HG03025 (cell line): Measurements from ENCODE around the gene NFIA.
"Not testable (repeated sequence)": the region's sequence is repeated elsewhere in the genome, so short reads cannot be mapped to it uniquely, and the experiment has no call there.

Experiments
- ATAC-seq: cut with Tn5 transposase; IDR thresholded peaks from one replicate; pipeline ENCODE4 v1.9.1; 2021; ENCODE audit warnings: mild to moderate bottlenecking, moderate library complexity; ENCODE audit not compliant: unreplicated experiment, low FRiP score

Gene NFIA

GRCh38 chr1:61260171-61260570, 177.8 kb downstream of the NFIA start:
- no peak for ATAC-seq

GRCh38 chr1:61261595-61261994, 179.2 kb downstream of the NFIA start:
- ATAC-seq: no peak

DNA sequence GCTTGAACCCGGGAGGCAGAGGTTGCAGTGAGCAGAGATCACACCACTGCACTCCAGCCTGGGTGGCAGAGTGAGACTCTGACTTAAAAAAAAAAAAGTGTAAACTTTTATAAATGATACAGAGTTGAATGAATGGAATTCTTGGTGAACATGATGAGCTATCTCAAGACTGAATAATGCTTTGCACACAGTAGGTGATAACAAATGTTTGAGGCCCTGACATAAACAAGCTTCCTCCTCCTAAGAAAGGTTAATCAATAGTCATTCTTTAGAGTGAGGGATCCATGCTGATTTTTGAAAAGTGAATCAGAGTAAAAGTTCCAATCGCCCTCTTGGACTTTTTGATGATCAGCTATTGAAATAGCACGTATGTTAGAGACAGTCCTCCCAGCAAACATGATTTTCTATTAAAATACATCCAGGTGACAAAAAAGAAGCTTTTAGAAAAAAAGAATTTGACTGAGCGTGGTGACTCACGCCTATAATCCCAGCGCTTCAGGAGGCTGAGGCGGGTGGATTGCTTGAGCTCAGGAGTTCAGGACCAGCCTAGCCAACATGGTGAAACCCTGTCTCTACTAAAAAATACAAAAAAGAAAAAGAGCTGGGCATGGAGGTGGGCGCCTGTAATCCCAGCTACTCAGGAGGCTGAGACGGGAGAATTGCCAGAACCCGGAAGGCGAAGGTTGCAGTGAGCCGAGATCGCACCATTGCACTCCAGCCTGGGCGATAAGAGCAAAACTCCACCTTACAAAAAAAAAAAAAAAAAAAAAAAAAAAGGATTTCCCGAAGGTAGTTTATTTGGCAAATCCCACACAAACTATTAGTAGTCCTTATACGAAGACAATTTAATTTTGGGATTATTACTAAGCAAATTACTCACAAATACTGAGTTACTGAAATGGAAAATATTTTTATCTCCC, 181.8 kb downstream of the NFIA start:
- ATAC-seq: no peak

DNA sequence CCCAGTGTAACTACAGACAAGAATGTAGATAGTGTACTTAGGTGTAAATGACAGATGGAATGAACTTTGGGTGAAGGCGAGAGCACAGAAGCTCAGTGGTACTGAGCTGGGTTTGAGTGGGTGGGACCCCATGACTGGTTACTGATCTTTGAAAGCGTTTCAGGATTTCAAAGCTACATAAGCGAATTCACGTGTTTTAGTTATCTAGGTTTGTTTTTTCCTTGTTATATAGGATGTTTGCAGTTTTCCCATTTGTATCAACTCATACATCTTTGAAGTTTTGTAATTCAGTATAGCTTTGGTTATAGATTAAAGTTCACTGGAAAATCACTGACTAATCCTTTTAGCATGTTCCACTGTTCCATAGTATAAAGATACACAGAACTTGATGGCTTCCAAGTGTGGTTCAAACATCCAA, 182.5 kb downstream of the NFIA start:
- no peak for ATAC-seq

GRCh38 chr1:61265665-61266064, 183.3 kb downstream of the NFIA start:
- ATAC-seq: no peak

- ATAC-seq: no peak
These were observed 184.4 kb downstream of the NFIA start for GRCh38 chr1:61266738-61267137.

GRCh38 chr1:61268546-61269240, 186.3 kb downstream of the NFIA start:
- ATAC-seq: no peak

DNA sequence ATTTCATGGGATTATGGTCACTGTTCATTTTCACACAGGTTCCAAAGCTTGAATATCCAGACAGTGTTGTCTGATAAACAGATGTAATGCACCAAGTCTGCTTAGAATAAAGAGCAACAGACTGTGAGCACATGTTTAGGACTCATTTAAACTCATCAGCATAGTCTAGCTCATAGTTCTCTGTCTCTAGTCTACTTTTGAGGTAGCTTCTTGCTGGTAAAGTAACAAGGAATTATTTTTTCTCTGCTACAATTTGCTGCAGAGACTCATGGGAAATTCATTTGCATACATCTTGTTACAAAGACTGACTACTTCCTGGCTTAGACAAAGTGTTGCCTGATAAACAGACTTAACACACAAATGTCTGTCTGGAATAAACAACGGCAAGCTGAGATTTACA, 187.2 kb downstream of the NFIA start:
- ATAC-seq: no peak

GRCh38 chr1:61270107-61270506, 187.7 kb downstream of the NFIA start:
- ATAC-seq: no peak

DNA sequence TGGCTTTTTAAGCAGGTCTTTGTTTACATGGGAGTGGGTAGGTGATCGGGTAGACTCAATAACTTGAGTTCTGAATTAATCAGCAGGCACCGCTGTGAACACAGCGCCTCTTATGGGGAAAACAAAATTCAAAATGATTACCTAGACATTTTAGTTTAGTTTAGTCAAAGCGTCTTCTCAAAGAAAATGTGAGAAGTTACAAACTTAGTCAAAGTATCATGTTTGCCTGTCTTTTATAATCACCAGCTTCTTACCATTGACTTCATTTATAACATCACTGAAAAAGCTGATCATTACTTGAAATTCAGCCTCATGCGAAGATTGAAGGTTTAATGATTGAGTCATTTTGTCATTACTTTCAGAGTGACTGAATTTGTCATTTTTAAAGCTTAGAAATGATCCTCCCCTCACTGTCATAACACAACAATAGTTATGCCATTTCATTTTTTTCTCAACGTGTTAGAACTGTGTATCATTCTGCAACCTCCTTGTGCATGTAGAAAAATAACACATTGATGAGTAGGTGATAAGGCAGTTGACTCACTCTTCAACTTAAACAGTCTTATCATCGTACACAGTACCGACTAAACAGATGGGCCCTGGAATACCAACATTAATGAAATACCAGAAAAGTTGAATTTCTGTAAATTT, 188.5 kb downstream of the NFIA start:
- ATAC-seq: no peak

DNA sequence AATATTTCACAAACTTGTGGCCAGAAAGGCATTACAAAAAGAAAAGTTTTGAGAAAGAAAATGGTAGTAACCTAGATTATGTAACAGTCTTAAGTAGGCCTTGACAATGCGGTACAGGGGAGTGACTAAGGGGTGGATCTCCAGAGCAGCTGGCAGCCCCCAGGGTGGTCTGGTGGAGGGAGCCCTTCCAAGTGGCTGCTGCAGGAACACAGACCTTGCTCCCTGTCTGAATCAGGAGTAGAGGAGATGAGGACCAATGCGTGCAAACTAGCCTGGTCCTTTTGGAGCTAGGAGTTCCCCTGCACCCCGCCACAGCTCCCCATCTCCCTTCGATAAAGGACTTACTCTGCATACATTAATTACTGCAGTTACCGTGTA, 189.0 kb downstream of the NFIA start:
- no peak for ATAC-seq

GRCh38 chr1:61273167-61273705, 190.9 kb downstream of the NFIA start:
- no peak for ATAC-seq

DNA sequence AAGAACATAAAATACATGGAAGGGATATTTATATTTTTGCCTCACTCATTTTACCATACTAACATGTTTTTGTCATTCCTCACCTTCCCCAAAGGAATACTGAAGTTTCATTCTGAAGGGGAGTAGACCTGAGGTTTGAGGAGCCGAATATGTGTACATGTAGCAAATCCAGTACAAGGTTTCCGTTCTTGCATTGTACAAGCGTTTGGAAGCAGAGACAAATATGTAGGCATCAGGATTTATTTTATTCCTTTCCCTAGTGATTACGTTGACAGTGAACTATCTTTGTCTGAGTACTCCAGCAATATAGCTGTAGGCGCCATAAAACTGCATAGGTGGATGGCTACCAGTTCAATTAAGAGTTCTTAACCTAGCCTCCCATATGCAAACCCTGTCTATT, 191.5 kb downstream of the NFIA start:
- no peak for ATAC-seq

DNA sequence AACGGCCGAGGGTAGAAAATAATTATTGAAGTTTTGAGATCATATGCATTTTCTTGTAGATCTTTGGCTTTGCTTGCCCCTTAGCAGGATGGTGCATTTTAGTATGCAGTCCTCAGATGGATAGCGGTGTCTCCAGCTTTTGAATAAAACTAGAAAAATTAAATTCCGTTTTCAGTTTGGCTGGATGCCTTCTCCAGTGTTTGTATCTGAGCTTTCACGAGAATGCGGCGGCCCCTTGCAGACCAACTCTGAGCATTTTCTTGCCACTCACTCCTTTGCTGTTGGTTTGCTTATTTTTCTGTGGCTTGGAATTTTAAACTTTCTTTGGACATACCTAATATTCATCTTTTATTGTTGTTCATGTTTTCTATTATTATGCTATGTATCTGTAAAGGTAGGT, 192.6 kb downstream of the NFIA start:
- ATAC-seq: no peak

- ATAC-seq: no peak
These were observed 193.9 kb downstream of the NFIA start for GRCh38 chr1:61276246-61276645.

GRCh38 chr1:61277121-61277690, 194.8 kb downstream of the NFIA start:
- ATAC-seq: no peak

- not testable (repeated sequence) for ATAC-seq
These were observed 196.1 kb downstream of the NFIA start for GRCh38 chr1:61278503-61278902.

DNA sequence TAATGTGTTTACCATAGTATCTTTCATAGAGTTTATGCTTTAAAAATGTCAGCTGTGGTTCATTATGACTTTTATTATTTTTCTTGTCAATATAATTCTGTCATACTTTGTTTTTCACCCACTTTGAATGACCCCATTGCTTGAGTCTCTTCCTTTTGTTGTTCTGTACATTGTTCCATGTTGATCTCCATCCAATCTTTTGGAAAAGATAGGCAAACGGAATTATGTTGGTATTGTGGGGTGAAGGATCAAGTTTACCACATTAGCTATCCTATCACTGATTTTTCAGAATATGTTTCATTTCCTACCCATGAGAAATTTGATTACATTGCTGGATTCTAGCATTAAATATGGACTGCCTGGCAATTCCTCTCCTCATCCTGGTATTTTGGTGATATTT, 196.6 kb downstream of the NFIA start:
- ATAC-seq: no peak

DNA sequence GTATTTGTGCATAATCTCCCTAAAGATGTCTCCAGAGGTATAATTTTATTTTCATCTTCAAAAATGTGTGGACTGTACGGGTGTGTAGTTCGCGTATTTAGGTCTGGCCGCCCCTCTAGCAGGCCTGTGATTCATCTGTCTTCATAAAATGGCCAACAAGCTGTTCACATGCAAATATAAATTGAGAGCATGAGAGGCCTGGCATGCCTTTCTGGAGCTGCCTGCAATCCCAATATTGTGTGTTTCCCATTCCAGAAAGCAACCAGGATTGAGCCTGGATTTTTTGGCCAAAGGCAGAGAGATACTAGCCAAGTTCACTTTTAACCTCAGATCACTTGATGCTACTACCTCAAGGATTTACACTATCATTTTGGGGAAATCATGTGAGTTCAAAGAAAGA, 197.2 kb downstream of the NFIA start:
- no peak for ATAC-seq

DNA sequence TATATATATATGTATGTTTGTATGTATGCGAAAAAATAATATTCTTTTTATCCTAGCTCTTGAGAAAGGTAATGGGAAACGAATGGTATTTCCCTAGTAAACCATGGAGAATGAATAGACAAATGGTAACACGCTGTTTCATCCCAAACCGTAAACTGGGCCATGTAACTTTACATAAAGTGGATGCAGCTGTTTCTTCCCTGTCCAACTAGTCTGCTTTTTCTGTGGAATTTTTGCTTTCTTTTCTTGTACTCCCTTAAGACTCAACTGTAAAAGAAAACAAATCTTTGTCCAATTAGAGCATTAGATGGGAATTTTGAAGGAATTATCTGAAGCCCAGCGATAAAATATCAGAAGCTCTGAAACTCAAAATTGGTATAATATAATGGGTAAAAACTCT, 198.1 kb downstream of the NFIA start:
- ATAC-seq: no peak

DNA sequence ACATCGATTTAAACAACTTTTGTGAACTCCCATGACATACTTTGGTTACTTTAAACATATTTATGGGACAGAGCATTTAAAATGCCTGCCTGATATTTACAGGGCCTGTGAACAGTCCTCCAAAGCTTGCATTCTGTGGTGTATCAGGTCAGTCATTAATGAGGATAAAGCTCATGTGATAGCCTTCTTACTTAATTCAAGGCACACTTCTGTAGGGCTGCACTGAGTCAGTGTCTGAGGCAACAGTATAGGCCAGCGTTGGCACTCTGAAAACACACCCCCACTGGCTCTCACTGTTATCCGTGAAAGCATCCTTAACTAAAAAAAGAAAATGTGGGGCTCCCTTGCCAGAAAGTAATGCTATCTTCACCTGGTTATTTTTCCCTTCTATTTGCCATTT, 200.0 kb downstream of the NFIA start:
- no peak for ATAC-seq
